HG02970 (cell line): Measurements from ENCODE around the gene FOXF2.

ENCODE experiments used
- ATAC-seq: cut with Tn5 transposase; IDR thresholded peaks from one replicate; pipeline ENCODE4 v1.9.1; 2021; ENCODE audit warnings: mild to moderate bottlenecking, moderate library complexity, moderate number of reproducible peaks; ENCODE audit not compliant: unreplicated experiment, low FRiP score

FOXF2 gene

GRCh38 chr6:1438471-1438881 lies 49.1 kb downstream of the FOXF2 start:
- ATAC-seq = no peak

- ATAC-seq = no peak
Measured at GRCh38 chr6:1439349-1439748, 50.0 kb downstream of the FOXF2 start.

- no peak for ATAC-seq
Measured at GRCh38 chr6:1442929-1443328, 53.6 kb downstream of the FOXF2 start.
